Germinal center (tissue), 1 donor: ENCODE measurements around the gene NAP1L4.
"Not testable (repeated sequence)": the region's sequence is repeated elsewhere in the genome, so short reads cannot be mapped to it uniquely, and the experiment has no call there.

ENCODE experiments used
- DNase-seq: peaks from one replicate; pipeline ENCODE4 v3.0.0; 2012; ENCODE audit warnings: mixed read lengths, low spot score

Gene NAP1L4

DNA sequence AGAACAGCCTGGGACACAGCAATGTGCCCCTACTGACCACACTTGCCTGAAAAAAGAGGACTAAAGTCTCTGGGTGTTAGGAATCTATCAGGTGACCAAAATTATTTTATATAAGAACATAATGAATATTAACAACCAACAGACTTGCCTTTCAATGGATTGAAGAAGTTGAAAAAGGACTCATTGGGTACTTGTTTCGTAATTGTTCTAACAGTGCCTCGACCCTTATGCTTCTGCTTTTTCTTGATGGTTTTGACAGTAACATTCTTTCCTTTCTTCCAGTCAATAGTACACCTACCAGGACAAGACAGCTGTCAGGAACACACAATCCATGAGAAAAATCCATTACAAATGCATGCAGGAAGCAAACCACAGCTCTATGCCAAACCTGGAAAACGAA, 33.9 kb downstream of the NAP1L4 start:
- DNase-seq: no peak

DNA sequence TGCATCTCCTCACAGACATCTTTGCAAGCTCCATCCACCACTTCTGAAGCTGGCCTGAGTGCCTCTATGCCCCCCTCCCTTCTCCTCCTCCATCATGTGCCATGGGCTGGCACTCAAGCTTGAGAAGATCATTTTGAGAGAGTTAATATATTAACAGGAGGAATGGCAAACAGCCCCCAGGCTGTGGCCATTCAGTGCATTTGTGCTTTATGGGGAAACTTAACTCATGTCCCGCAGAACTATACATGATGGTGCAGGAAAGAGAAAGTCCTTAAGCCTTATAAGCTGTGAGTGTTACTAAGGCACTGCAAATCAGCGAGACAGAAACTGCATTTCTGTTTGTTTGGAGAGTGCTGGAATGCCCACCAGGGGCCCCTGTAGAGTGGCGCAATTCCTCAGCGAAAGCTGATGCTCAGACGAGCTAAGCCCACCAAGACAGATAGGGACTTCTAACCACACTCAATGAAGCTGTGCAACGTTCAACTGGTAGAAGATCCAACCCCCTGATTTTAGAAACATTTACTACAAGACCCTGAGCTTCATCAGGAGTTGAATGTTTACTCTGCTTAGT, 36.1 kb downstream of the NAP1L4 start:
- no peak for DNase-seq

DNA sequence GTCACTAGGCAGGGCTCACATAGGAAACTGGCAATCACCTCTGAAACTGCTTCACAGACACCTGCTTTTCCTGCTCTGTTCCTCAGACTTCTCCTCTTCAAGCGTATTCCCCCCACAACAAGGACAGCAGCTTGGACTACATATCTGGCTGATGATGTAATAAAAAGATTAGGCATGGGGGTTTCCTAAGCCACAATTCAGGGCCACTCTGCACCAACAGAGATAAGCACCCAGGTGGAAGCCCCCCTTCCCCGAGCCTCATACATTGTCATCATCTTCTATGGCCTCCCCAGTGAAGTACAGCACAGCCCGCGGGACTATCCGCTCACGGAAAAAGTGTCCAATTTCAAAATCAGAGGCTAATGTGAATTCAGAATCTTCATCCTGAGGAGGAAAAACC, 37.9 kb downstream of the NAP1L4 start:
- DNase-seq: no peak

DNA sequence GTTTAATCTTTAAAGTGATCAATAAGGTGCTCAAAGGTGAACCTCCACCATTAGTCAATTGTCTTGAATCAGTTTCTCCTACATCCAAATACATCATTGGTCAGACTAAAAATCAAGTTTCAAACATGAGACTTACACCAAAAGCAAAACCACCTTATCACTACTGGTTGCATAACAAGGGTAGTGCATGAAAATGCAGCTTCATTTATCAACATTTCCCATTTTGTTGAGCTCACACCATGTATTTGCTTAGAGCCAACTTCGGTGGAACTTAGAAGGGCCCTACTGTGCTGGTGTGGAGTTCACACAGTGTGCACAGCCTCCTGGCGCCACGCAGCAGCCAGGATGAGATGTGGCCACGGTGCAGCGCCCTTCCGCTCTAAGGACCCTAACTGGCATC, 39.8 kb downstream of the NAP1L4 start:
- no peak for DNase-seq

DNA sequence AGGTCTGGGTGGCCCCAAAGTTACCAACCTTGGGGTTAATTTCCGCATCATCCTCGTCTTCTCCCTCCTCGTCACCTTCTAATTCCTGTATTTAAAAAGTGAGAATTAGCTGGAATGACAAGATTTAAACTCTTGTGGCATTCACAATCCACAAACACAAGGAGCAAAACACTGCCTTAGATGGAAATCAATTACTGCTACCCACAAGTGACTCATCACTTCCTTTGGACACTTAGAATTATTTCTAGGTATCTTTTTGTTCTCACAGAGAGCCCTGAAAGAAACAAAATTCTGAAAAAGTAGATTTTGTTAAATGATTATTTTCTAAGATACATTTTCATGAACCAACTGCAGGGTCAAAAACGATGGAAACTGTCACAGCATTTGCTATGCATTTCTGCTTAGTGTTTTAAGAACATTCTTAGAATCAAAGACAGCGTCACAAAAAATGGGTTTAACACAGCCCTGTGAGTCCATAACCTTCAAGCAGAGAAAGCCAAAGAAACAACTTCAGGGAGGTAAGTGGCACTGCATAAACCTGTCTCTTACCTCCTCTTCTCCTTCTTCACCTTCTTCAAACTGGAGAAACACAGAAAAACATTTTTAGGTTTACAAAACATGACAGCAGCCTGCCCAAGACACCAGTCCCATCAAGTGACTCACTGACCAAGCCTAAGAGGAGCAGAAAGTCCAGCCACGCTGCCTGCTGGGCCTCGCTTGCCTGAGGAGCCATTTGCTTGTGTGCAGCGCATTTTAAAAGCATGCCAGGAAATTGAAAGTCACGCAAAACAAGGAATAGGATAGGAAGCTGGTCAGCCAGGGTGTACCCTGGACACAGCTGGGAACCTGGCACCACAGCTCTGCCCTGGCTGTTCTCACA, 40.7 kb downstream of the NAP1L4 start:
- no peak for DNase-seq

GRCh38 chr11:2950825-2951224, 41.3 kb downstream of the NAP1L4 start:
- no peak for DNase-seq

- no peak for DNase-seq
These were observed 42.2 kb downstream of the NAP1L4 start for GRCh38 chr11:2949920-2950319.

DNA sequence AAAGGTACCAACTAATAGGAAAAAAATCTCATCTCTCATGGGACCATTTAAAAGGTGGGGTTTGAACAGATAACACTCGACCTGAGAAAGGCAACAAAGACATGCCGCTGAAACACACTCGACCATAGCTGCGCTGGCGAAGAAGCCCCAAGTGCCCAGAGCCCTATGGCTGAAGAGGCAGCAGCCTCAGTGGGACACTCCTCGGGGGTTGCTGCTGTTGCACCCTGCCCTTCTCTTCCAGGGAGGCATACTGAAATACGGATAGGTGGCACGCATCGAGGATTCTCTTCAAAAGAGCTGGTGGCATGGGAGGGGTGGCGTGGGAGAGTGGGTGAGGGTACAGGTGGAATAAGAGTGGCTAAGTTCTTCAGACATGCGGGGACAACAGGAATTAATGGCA, 44.4 kb downstream of the NAP1L4 start:
- no peak for DNase-seq

GRCh38 chr11:2945757-2946287, 46.3 kb downstream of the NAP1L4 start:
- no peak for DNase-seq

GRCh38 chr11:2945031-2945756, 46.9 kb downstream of the NAP1L4 start:
- no peak for DNase-seq

GRCh38 chr11:2944530-2944929, 47.6 kb downstream of the NAP1L4 start:
- no peak for DNase-seq

GRCh38 chr11:2943711-2944118, 48.4 kb downstream of the NAP1L4 start:
- DNase-seq: no peak

- DNase-seq: no peak
These were observed 49.0 kb downstream of the NAP1L4 start for GRCh38 chr11:2942872-2943710.

DNA sequence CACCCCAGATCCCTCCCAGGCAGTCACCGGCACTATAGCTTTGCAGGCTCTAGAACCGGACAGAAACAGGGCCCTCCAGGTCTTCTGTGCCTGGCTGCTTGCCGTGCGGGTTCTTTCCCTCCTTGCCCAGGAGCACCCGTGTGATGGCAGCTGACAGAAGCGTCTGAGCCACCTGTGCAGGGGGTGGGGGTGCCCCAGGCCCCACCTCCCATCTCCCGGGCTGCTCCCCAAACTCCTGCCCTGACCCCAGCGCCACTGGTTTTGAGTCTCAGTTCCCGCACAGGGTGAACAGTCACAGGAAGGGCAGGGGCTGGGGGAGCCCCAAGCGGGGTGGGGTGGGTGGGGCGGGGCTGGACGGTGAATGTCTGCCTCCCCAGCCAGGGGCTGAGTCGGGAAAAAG, 49.7 kb downstream of the NAP1L4 start:
- no peak for DNase-seq

- no peak for DNase-seq
These were observed 51.0 kb downstream of the NAP1L4 start for GRCh38 chr11:2940921-2941821.

GRCh38 chr11:2940147-2940920, 51.8 kb downstream of the NAP1L4 start:
- no peak for DNase-seq

GRCh38 chr11:2938458-2939418, 53.4 kb downstream of the NAP1L4 start:
- DNase-seq: not testable (repeated sequence)

DNA sequence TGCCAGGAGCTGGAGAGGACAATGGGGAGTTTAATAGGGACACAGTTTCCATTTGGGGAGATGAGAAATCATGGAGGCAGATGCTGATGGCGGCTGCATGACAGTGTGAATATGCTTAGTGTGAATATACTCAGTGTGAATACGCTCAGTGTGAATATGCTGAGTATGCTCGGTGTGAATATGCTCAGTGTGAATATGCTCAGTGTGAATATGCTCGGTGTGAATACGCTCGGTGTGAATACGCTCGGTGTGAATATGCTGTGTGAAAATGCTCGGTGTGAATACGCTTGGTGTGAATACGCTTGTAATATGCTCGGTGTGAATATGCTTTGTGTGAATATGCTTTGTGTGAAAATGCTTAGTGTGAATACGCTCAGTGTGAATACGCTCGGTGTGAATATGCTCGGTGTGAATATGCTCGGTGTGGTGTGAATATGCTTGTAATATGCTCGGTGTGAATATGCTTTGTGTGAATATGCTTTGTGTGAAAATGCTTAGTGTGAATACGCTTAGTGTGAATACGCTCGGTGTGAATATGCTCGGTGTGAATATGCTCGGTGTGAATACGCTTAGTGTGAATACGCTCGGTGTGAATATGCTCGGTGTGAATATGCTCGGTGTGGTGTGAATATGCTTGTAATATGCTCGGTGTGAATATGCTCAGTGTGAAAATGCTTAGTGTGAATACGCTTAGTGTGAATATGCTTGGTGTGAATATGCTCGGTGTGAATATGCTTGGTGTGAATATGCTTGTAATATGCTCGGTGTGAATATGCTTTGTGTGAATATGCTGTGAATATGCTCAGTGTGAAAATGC, 54.3 kb downstream of the NAP1L4 start:
- not testable (repeated sequence) for DNase-seq
